Keratinocyte (primary cell): ENCODE measurements around the gene TMC5.

Experiments used
- EZH2 ChIP-seq: IDR thresholded peaks from one replicate; pipeline ENCODE4 v1.6.1; 2012; ENCODE audit warnings: inconsistent platforms, mild to moderate bottlenecking, low read length, moderate library complexity
- TF ChIP-seq, protein P1 (sequence below), 3 experiments: IDR thresholded peaks in 1 of 3; conservative IDR thresholded peaks in 1 of 3; optimal IDR thresholded peaks in 1 of 3; 2 replicates in 2 of 3; 3 replicates in 1 of 3; pipeline versions ENCODE3 to v1.5.1; 2011; ENCODE audit warnings: low read length in 3 of 3, mild to moderate bottlenecking in 3 of 3, moderate library complexity in 2 of 3, control low read depth in 1 of 3, inconsistent platforms in 1 of 3; ENCODE audit not compliant: insufficient read depth in 2 of 3; ENCODE audit errors: extremely low read depth in 1 of 3

DNA sequence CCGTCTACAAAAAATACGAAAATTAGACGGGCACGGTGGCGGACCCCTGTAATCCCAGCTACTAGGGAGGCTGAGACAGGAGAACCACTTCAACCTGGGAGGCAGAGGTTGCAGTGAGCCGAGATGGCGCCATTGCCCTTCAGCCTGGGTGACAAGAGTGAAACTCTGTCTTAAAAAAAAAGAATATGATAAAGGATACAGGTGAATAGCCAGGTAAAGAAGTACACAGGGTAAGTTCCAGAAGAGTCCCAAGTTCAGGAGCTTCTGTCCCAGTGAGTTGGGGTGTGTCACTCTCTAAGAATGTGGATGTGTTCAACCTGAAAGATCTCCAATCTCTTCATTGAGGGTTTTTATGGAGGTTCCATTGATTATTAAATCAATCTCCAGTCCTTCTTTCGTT lies 6.8 kb downstream of the TMC5 start:
- TF ChIP-seq EZH2 = no peak
- TF ChIP-seq, protein P1, sequence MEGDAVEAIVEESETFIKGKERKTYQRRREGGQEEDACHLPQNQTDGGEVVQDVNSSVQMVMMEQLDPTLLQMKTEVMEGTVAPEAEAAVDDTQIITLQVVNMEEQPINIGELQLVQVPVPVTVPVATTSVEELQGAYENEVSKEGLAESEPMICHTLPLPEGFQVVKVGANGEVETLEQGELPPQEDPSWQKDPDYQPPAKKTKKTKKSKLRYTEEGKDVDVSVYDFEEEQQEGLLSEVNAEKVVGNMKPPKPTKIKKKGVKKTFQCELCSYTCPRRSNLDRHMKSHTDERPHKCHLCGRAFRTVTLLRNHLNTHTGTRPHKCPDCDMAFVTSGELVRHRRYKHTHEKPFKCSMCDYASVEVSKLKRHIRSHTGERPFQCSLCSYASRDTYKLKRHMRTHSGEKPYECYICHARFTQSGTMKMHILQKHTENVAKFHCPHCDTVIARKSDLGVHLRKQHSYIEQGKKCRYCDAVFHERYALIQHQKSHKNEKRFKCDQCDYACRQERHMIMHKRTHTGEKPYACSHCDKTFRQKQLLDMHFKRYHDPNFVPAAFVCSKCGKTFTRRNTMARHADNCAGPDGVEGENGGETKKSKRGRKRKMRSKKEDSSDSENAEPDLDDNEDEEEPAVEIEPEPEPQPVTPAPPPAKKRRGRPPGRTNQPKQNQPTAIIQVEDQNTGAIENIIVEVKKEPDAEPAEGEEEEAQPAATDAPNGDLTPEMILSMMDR (optimal IDR thresholded peaks at IDR 0.05 in 1 of 3, IDR thresholded peaks at IDR 0.05 in 1 of 3, conservative IDR thresholded peaks at IDR 0.05 in 1 of 3; ENCODE audit: extremely low read depth in 1 of 3, insufficient read depth in 2 of 3, low read length in 3 of 3) = no peak
